ENCODE results near the gene TARS3.

DNA sequence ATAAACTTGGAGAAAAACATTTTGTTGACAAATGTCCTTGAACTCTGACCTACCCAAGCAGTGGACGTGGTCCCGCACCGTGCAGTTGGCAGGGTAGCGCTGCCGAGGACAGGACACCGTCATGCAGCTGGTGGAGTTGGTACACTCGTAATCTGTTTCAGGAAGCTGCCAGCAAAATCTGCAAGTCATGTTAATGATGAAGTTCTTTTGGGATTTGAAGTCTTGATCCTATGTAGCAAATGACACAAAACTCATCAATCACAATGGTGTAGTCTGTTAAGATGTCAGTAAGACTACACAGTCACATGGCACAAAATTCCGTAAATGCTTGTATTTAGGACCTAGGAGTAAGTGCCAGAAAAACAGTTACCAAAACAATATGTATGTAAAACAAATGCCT lies 77.6 kb downstream of the TARS3 start:
- TF ChIP-seq, protein P1, sequence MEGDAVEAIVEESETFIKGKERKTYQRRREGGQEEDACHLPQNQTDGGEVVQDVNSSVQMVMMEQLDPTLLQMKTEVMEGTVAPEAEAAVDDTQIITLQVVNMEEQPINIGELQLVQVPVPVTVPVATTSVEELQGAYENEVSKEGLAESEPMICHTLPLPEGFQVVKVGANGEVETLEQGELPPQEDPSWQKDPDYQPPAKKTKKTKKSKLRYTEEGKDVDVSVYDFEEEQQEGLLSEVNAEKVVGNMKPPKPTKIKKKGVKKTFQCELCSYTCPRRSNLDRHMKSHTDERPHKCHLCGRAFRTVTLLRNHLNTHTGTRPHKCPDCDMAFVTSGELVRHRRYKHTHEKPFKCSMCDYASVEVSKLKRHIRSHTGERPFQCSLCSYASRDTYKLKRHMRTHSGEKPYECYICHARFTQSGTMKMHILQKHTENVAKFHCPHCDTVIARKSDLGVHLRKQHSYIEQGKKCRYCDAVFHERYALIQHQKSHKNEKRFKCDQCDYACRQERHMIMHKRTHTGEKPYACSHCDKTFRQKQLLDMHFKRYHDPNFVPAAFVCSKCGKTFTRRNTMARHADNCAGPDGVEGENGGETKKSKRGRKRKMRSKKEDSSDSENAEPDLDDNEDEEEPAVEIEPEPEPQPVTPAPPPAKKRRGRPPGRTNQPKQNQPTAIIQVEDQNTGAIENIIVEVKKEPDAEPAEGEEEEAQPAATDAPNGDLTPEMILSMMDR (conservative IDR thresholded peaks at IDR 0.05 in 1 of 2, IDR thresholded peaks at IDR 0.05 in 1 of 2; ENCODE audit: extremely low read depth in 1 of 2, insufficient read depth in 1 of 2, low read depth in 1 of 2, low read length in 2 of 2), result no peak
- TF ChIP-seq EZH2 (IDR thresholded peaks at IDR 0.05; ENCODE audit: borderline replicate concordance, low read length), result no peak
